GM04504 (cell line): ENCODE measurements around the gene REXO4.
A peak's percentile ranks its signal among the peaks of the same experiment; 100 is the strongest.
"Not testable (repeated sequence)": the region's sequence is repeated elsewhere in the genome, so short reads cannot be mapped to it uniquely, and the experiment has no call there.

Experiments used
- DNase-seq: peaks from one replicate; pipeline ENCODE4 v3.0.0-alpha.2; 2012; ENCODE audit warnings: low read depth

The REXO4 gene

DNA sequence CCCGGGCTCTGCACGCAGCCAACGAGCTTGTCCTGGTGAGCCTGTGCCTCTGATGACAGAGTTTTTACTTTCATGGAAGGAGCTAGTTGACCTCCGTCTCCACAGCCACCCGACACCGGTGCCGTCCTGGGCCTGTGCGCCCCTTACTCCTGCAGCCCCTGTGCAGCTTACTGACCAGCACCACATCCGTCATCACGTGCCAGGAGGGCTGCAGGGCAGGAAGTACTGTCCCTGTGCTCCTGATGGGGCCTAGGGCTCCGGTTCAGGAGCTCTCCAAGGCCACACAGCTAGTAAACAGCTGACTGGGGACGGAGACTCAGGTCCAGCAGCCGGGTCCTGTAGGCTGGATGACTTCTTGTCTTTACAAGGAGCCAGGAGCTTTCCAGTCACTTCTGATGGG lies 31.5 kb downstream of the REXO4 start:
- no peak for DNase-seq

DNA sequence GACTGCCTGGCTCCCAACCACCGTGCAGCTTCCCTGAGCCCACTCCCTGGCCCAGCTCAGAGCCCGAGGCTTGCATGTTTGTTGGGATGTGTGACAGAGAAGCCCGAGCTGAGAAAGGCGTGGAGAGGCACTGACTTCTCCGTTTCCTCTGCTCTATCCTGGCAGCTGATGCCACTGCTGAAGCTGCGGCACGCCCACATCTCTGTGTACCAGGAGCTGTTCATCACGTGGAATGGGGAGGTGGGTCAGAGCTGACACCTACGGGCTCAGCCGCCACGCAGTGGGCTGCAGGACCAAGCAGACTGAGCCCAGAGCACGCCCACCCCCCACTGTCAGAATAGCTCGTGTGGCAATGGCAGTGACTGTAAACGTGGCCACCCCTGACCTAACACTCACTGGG lies 32.4 kb downstream of the REXO4 start:
- DNase-seq = no peak

DNA sequence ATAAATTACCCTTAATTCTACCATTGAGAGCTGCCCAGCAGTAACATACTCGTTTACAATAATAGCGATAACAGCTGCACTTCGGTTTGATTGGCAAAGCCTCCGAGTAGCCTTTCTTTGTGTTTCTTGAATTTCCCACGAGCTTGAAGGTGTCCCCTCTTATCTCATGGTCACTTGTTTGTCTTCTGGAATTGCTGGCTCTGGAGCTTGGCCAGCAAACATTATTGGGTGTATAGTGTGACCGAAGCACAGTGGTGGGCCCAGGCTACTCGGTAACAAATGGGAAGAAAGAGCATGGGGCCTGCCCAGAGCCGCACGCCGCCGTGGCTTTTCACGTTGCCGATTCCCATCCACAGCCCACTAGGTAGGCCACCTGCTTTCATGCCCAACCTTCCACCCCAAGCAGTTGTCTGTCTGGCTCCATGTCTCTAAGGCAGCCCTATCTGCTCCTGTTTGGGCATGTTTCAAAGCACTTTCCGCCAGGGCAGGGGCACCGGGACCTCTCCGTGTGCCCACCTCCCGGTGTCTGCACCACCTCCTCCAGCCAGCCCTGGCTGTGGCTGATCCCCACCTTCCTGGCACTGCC lies 33.0 kb downstream of the REXO4 start:
- DNase-seq = no peak

DNA sequence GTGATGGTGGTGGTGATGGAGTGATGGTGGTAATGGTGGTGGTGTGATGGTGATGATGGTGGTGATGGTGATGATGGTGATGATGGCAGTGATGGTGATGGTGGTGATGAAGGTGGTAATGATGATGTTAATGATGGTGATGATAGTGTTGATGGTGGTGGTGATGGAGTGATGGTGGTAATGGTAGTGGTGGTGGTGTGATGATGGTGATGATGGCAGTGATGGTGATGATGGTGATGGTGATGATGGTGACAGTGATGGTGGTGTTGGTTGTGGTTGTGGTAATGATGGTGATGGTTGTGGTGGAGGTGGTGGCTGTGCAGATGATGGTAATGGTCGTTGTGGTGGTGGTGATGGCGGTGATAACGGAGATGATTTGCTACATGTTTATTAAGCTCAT lies 34.4 kb downstream of the REXO4 start:
- no peak for DNase-seq

DNA sequence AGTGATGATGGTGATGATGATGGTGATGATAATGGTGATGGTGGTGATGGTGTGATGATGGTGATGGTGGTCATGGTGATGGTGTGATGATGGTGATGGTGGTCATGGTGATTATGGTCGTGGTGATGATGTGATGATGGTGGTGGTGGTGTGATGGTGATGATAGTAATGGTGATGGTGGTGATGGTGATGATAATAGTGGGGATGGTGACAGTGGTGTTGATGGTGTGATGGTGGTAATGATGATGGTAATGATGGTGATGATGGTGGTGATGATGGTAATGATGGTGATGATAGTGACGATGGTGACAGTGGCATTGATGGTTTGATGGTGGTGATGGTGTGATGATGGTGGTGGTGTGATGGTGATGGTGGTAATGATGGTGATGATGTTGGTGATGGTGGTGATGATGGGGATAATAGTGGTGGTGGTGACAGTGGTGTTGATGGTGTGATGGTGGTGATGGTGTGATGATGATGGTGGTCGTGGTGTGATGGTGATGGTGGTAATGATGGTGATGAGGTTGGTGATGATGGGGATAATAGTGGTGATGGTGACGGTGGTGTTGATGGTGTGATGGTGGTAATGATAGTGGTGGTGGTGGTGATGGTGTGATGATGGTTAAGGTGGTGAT lies 35.2 kb downstream of the REXO4 start:
- no peak for DNase-seq

DNA sequence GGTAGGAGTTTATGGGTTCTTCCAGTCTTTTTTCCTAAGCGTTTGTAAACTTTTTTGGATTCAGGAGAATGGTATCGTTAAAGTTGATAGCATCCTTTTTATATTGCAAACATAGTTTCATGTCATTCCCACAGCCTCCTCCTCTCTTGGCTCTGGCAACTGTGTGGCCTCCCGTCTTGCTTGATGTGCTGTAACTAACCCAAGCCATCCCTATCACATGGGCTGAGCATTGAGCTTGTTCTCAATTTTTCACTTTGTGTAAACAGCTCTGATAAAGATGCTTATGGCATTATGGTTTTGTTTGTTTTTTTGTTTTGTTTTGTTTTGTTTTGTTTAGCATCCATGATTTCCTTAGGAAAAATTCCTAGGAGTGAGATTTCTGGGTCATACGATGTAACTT lies 37.1 kb downstream of the REXO4 start:
- DNase-seq = no peak

DNA sequence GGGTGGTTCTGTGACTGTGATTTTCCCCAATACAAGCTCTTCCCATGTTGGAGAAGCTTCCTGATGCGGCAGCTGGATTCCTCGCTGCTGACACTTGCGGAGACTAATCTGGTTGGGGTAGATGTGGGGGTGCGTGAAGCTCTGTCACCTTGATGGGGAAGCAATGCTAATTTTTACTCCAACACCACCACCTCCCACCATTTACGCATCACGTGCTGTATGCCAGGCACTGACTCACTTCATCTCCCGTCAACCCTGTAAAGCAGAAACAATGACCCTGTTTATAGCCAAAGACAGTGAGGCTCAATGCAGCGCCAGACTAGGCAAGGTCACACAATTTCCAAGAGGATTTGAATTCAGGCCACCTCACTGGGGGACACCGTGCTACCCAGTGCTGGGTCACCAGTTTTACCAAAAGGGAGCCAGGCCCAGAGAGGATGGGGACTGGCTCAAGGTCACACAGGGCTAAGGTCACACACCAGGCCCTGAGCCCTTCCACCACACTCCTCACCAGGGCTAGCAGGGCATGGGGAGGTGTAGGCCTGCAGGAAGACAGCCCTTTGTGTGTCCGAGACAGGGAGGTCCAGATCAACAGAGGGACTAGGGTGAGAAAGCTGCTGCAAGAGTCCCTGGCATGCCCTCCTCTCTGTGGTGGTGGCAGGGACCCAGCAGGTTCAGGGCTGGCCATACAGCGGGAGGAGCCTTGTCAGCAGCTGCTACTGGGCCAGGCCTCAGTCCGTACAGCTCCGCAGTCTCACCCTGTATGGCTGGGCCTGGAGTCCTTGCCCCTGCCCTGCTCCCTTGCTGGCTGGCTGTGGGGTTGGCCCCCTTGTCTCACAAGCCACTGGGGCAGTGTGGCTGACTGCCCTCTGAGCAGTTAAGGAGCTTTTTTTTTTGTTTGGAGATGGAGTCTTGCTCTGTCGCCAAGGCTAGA lies 38.4 kb downstream of the REXO4 start:
- no peak for DNase-seq

DNA sequence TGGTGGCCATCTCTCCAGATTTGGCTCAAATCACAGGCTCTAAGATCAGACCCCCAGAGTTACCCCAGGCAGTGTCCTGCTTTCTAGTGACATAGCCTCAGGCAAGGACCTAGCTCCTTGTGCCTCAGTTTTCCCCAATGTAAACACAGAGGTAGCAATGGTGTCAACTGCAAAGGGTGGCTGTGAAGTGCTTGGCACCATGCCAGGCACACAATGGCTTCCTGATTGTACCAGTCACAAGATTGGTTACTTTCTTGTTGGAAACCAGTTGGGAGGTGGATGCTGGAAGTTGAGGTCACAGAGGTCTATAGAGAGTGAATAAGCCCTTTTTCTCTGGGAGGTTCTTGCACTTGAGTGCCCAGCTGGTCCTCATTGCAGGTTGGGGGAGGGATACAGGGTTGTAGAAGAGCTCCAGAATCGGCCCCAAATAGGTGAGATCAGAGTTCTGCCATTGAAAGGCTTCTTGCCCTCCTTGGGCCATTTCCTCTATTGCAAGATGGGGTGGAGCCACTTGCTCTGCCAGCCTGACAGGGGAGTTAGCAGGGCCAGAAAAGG lies 39.3 kb downstream of the REXO4 start:
- DNase-seq = no peak

DNA sequence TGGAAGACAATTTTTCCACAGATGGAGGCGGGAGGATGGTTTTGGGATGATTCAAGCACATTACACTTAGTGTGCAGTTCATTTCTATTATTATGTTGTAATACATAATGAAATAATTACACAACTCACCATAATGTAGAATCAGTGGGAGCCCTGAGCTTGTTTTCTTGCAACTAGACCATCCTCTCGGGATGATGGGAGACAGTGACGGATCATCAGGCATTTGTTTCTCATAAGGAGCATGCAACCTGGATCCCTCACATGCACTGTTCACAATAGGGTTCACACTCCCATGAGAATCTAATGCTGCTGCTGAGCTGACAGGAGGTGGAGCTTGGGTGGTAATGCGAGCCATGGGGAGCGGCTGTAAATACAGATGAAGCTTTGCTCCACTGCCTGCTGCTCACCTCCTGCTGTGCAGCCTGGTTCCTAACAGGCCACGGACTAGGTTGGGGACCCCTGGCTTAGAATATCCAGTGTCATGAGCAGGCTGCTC lies 40.0 kb downstream of the REXO4 start:
- DNase-seq = peak; percentile 77

DNA sequence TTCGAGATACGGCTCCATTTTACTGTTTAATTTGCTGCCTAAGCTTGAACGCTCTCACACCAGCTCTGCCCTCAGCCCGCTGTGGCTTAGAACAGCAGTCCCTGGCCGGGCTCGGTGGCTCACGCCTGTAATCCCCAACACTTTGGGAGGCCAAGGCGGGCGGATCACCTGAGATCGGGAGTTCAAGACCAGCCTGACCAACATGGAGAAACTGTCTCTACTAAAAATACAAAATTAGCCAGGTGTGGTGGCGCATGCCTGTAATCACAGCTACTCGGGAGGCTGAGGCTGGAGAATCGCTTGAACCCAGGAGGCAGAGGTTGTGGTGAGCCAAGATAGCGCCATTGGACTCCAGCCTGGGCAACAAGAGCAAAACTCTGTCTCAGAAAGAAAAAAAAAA lies 40.5 kb downstream of the REXO4 start:
- not testable (repeated sequence) for DNase-seq

DNA sequence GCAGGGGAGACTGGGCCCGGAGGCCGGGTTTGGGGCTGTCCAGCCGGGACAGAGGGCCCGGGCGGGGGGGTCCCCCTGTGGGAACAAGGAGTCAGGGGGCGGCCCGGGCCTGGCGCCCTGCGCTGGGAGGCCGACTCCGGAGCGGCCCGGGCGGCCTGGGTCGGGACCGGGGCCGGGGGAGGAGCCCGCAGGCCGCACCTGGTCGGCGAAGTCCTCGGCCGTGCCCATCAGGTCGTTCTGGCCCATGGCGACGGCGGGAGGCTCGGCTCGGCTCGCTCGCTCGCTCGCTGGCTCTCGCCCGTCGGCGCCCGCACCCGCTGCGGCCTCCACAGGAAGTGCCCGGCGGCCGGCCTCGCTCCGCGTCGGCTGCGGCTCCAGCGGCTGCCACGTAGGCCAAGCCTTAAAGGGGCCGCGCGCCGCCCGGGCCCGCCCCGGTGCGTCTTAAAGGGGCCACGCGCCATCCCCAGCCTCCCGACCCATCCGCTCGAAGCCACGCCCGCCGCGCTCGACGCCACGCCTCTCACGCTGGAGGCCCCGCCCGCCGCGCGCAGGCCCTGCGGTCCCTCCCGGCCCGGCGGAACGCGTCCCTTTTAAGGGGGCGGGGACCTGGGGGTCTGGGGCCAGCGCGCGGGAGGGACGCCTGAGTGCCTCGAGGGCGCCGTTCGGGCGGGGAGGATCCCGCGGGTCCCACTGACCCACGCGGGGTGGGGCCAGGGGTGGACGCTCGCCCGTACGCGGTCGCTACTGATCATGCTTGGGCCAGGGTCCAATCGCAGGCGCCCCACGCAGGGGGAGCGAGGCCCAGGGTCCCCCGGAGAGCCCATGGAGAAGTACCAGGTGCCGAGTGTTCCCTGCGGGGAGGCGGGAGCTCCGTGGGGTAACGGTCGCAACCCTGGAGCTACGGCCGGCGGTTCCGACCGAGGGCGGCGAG lies 41.8 kb downstream of the REXO4 start, which contains the start of the genes STKLD1 and SURF4:
Gene STKLD1, plus strand, starts transcription at position 643 of the 931 bp plus-strand sequence. Its CDS starts 108 bp downstream, at position 751.
Gene SURF4, minus strand, starts transcription at position 337 of the 931 bp plus-strand sequence. Its CDS starts 91 bp downstream, at position 246.
- peak; percentile 91 for DNase-seq

DNA sequence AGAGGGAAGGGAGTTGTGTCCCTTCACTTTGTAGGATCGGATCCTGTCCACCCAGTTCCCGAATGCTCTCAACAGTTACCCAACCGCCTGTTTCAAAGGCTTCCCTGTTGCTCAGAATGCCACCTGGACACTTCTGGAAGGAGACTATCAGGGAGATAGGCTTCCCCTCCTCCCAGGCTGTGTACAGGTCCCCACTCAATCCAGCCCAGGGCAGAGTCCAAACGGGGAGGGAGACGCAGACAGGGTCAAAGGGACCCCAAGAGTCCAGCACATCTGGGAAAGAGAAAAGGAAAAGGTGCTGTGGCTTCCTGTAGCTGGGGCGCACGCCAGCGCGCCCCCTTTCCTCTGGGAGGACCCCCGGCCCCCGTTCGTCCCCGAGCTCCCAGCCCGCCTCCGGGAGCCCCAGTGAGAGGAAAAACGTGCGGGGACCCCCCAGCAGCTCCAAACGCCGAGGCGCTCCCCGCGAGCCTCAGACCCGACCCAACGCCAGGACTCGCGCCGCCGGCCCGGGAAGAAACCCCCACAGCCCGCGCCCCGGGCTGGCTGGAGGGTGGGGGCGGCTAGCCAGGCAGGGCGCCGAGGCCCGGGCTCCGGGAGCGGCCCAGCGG lies 42.6 kb downstream of the REXO4 start:
- DNase-seq = no peak

DNA sequence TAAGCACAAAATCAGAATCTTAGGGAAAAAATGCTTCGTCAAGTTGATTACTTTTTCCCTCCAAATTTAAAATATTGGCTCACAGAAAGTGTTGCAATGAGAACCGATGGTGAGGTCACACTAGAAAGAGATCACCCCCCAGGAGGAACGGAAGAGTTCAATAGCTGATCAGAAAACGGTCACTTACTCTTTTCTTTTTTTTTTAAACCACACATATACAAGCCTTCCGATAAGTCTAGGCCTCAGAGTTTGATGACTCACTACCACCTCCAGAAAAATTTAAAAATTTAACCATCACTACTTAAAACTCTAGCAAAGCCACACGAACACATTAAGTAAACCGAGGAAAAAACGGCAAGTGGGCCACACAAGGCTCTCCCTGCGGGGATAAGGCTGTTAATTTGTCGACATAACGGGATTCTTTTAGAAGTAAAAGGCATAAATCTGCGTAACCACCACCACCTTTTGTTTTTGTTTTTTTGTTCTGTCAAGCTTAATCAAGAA lies 43.1 kb downstream of the REXO4 start:
- no peak for DNase-seq

DNA sequence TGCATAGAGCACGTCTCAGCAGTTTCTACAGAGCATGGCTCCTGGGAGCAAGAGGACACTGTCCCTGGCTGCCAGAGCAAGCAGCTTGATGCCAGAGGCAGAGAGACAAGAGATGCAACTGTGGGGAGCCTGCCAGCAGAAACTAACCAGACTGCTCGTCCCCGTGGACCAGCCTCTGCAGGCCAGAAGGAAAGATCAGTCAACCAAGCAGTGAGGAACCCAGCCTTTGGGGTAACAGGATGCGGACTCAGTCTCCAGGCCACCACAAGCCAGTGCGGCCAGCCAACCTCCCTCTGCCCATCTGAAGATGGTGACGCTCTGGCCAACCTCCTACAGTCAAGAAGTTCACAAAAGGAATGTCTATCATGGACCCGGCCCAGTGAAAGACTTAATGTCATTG lies 45.7 kb downstream of the REXO4 start:
- no peak for DNase-seq

DNA sequence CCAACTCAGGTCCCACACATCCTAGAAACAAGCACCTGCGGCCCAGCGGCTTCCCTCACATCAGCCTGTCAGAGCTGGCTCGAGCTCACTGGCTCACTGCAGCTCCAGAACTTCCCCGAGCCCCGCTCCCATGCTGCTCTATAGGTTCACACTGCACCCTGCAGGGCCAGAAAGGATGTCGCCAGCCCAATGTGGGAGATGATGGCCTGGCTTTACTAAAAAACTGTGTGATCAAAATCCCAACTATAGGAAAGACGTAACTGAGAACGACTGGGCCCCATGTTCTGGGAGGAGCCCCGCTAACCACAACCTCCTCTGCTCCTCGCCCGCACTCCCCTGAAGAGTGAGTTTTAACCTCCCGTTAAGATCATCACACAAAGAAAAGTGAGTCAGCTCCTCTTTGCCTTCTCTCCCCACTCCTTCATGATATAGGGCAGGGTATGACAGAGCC lies 46.5 kb downstream of the REXO4 start:
- DNase-seq = no peak

DNA sequence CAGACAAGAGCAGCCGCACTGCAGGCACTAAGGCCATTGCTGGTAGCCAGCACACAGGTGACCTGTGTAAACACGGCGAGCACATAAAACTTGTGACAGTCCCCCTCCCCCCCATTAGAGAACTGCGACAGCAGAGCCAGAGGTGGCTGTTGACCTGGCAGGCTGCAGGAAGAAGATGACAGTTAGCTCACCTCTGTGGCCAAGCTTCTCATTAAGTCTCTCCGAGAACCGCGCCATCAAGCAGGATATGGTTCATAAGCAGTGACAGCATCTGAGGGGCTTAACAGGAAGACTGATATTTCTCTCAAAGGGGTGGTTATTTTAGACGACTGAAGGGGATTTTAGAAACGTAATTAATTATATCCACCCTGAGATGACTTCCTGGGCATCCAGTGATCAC lies 47.1 kb downstream of the REXO4 start:
- no peak for DNase-seq

DNA sequence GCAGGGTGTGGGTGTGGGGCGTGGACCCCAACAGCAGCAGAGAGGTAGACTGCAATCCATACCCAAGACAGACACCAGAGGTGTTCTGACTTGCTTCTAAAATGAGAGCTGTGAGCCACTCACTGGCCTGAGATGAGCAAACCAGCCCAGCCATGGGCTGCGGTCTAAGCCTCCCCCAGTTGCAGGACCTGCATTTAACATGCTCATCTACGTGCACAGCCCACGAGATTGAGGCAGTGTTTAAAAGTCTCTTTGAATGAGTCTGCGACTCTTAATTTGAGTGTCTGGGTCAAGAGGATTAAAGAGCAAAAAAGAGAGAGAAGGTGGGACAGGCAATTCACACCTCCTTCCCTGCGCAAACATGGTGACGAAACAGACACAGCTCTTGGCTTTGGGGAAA lies 47.9 kb downstream of the REXO4 start:
- DNase-seq = no peak

DNA sequence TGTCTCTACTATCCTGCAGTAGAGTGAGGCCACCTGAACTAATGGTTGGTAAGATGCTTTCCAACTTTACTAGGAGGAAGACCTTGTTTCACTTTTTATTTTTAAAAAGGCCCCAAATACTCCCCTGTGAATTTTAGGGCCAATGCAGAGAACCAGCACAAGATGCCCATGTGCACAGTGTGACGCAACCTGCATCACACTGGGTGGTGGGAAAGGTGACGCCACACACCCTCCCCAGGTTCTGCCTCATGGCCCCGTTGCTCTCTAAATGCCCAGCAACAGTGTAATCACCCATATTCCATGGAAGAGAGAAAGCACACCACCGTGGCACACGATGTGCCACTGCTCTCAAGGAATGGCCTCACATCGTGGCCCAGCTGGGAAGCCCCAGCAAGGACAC lies 48.4 kb downstream of the REXO4 start:
- DNase-seq = no peak

DNA sequence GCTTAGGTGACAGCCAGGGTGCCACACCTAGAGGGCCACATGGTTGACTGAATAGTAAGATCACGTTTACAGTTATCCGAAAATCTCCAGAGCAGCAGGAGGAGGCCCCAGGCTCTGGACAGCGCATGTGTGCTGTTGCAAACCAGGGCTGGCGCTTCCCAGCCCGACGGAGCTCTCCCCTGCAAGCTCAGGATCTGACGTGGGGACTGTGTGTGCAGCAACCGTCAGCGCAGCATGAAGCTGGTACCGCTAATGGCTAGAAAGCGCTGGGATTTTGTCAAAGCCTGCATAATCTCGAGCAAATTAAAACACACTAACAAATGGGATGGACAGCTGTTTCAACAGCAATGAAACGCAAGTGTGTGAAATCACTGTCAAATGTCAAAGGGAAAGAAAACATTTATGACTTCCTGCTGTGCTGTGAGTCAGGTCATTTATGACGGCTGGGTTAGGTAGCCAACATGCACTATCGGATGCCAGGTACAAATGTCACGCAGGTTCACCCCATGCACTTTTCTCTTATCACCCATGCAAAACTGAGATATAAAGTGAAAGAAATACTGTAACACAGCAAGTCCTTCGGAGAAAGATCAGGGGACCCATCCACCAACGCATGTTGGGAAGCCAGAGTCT lies 49.4 kb downstream of the REXO4 start:
- no peak for DNase-seq

DNA sequence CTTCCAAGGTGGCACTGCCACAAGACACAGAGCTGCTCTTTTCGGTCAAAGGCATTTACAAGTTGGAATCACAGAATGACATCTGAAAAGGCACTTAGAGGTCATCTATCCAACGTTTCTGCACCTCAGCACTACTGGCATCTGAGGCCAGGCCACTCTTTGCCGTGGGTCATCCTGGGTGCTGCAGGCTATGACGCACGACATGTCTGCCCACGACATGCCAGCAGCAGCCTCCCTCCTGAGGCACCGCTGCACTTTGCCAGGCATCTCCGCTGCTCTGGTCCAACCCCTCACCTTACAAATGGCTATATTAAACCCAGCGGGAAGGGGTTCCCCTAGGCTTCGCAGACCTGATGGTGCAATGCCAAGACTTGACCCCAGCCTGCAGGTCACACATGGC lies 50.0 kb downstream of the REXO4 start:
- DNase-seq = no peak
